ENCODE data around the gene UNC13B. TPM values are rescaled to one million over a fixed set of nuclear protein-coding genes. Genes with fewer than 3 reads are reported as not detected.

Gene UNC13B
- total and polyA plus RNA-seq, 2 experiments from 2014 or later: 7.1 to 24.3 TPM

DNA sequence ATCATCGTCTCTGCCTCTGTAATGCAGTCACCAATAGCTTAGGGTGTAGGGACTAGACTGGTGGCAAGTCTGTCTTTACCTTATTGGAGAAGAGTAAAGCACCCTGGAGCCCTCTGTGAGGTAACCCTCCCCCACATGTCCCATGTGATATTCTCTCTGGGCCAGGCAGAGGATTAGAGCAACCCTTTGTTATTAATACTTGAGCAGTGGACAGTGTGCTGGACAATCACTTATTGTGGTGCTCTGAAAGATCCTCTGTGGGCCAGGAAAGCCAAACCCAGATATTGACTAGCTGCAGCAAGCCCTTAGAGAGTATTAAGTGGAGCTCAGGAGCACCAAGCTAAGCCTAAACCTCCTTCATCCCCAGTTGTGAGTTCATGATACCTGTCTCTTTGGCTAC, 188.4 kb downstream of the UNC13B start:
- no peak overlapping the region for H3K4me2 ChIP-seq
- H3K9me3 ChIP-seq (ENCODE audit: low read depth): no peaks in the 10 kb centered on the region
- H3K4me3 ChIP-seq: no peak overlapping the region
- H2AFZ ChIP-seq: no peak overlapping the region
- no peaks in the 10 kb centered on the region for H3K9me2 ChIP-seq (replicated peaks; ENCODE audit: insufficient read depth)
- 96% methylated on average over 1 of the region's 1 CpG for WGBS (ENCODE audit: low lambda C conversion rate, missing lambda C conversion rate)
- TF ChIP-seq EZH2phosphoT487 (IDR thresholded peaks at IDR 0.05; ENCODE audit: low read depth, severe bottlenecking, unreplicated experiment) (no peak), EZH2 (IDR thresholded peaks at IDR 0.05; ENCODE audit: borderline replicate concordance) (no peak), CTCF (IDR thresholded peaks at IDR 0.05; ENCODE audit: poor library complexity) (no peak)
- DNase-seq (ENCODE audit: low spot score): no peak
- no peaks in the 10 kb centered on the region for H3K27me3 ChIP-seq
- no peaks in the 10 kb centered on the region for H3K36me3 ChIP-seq (replicated peaks; ENCODE audit: insufficient read depth, low read depth)
- no peaks in the 10 kb centered on the region for H4K20me1 ChIP-seq (ENCODE audit: insufficient read depth, poor library complexity, severe bottlenecking)
- H3K4me1 ChIP-seq (ENCODE audit: insufficient read depth): no peaks in the 10 kb centered on the region
- no peak overlapping the region for H3K27ac ChIP-seq
- no peaks in the 10 kb centered on the region for H3K79me2 ChIP-seq

DNA sequence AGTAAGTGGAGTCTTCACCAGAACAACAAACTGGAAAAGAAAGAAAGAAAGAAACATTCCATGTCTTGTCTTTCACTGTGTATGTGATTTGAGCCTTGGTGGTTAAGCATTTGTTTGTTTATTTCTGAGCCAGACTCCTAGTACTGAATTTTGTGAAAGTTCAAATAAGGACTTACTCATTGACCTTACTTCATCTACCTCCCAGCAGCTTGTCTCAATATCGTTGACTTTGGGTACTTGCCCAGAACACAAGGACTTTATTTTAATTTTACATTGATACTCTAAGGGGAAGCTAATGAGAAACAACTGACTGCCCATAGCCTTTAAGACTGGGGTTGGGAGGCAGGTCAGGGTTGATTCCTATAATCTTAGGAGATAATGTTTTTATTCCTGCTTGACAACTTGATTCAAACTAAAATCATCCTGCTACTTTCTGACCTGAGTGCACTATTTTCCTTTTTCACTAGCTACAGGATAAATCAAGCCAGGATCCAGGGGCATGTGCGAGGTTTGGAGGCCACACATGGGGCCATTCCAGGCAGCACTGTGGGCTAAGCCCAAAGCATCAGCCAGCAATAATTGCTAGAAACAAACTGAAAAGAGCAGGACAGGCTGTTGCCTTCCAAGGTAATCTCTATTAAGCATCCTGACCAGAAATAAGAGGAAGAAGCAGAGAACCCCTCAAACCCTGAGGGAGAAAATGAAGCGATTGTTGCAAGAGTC, 189.2 kb downstream of the UNC13B start:
- H3K9me2 ChIP-seq (replicated peaks; ENCODE audit: insufficient read depth): no peaks in the 10 kb centered on the region
- no peak overlapping the region for H3K4me3 ChIP-seq
- H3K9me3 ChIP-seq (ENCODE audit: low read depth): no peaks in the 10 kb centered on the region
- no peak overlapping the region for H3K4me2 ChIP-seq
- no peak overlapping the region for H2AFZ ChIP-seq
- TF ChIP-seq EZH2 (IDR thresholded peaks at IDR 0.05; ENCODE audit: borderline replicate concordance): no peak
- no peak for TF ChIP-seq CTCF (IDR thresholded peaks at IDR 0.05; ENCODE audit: poor library complexity)
- TF ChIP-seq EZH2phosphoT487 (IDR thresholded peaks at IDR 0.05; ENCODE audit: low read depth, severe bottlenecking, unreplicated experiment): no peak
- no peaks in the 10 kb centered on the region for H3K4me1 ChIP-seq (ENCODE audit: insufficient read depth)
- 82% methylated on average over 3 of the region's 3 CpGs for WGBS (ENCODE audit: low lambda C conversion rate, missing lambda C conversion rate)
- H4K20me1 ChIP-seq (ENCODE audit: insufficient read depth, poor library complexity, severe bottlenecking): no peaks in the 10 kb centered on the region
- H3K27ac ChIP-seq: no peak overlapping the region
- no peaks in the 10 kb centered on the region for H3K79me2 ChIP-seq
- no peak for DNase-seq (ENCODE audit: low spot score)
- no peaks in the 10 kb centered on the region for H3K27me3 ChIP-seq
- H3K36me3 ChIP-seq (replicated peaks; ENCODE audit: insufficient read depth, low read depth): no peaks in the 10 kb centered on the region

DNA sequence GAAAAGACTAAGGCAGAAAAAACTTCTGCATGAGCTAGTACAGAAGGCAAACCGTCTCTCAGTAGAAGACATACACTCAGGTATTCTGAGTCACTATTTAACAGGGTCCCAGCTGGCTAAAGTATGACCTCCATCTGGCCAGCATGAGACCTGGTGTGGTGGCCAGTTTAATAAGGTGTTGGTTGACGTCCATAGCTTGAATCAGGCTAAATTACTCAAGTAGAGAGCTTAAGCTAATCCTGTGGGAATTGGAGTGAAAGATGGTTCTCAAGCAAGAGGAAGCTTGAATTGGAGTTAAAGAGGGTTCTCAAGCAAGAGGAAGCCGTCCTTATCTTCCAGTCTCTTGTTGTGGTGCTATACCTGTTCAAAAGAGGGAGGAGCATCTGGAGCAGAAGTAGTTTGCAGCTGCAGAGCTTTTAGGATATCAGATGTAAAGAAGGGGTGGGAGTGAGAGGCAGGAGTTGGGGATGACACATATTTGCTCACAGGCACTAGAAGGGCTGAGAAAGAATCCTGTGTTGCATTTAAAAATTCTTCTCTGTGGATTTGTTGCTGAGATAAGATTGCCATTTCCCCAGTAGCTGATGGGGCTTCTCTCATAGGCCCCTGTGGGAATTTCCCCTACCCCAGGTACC, 192.0 kb downstream of the UNC13B start:
- Histone ChIP-seq H3K9me3 (ENCODE audit: low read depth) (no peaks in the 10 kb centered on the region), H3K4me2 (no peak overlapping the region), H2AFZ (no peak overlapping the region), H4K20me1 (ENCODE audit: insufficient read depth, poor library complexity, severe bottlenecking) (no peaks in the 10 kb centered on the region), H3K4me1 (ENCODE audit: insufficient read depth) (no peaks in the 10 kb centered on the region), H3K27ac (no peak overlapping the region), H3K79me2 (no peaks in the 10 kb centered on the region), H3K36me3 (replicated peaks; ENCODE audit: insufficient read depth, low read depth) (no peaks in the 10 kb centered on the region), H3K27me3 (no peaks in the 10 kb centered on the region), H3K4me3 (no peak overlapping the region), H3K9me2 (replicated peaks; ENCODE audit: insufficient read depth) (no peaks in the 10 kb centered on the region)
- WGBS (ENCODE audit: low lambda C conversion rate, missing lambda C conversion rate): 56% methylated on average over 3 of the region's 3 CpGs
- no peak for DNase-seq (ENCODE audit: low spot score)
- TF ChIP-seq EZH2phosphoT487 (IDR thresholded peaks at IDR 0.05; ENCODE audit: low read depth, severe bottlenecking, unreplicated experiment) (no peak), EZH2 (IDR thresholded peaks at IDR 0.05; ENCODE audit: borderline replicate concordance) (no peak), CTCF (IDR thresholded peaks at IDR 0.05; ENCODE audit: poor library complexity) (no peak)
